HuH-7 (cell line): ENCODE measurements around the gene SLC44A2.

Experiments
- DNase-seq: peaks from one replicate; pipeline ENCODE4 v3.0.0; 2011; ENCODE audit warnings: low spot score

Gene SLC44A2

DNA sequence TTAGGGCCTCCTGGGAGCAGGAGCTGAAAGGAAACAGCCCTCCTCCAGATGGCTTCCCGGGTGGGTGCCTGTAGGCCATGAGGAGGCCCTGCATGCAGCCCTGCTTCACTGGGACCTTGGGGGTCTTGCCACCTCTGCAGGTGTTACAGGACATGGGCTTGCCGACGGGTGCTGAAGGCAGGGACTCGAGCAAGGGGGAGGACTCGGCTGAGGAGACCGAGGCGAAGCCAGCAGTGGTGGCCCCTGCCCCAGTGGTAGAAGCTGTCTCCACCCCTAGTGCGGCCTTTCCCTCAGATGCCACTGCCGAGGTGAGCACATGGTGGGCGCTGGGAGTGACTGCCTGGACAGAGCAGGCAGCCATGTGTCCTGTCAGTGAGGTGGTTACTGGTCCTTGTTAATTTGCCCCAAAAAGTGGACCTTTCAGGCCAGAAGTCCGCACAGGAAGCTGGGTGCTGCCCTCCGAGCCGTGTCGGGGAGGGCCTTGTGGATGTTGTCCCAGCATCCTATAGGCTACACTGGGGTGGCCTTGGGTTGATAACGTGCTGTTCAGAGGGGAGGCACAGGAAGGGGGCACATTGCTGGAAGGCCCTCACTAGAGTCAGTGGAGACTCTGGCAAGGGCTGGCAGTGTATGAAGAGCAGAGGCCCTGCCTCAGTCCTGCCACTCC lies 57.2 kb downstream of the SLC44A2 start:
- DNase-seq: no peak

DNA sequence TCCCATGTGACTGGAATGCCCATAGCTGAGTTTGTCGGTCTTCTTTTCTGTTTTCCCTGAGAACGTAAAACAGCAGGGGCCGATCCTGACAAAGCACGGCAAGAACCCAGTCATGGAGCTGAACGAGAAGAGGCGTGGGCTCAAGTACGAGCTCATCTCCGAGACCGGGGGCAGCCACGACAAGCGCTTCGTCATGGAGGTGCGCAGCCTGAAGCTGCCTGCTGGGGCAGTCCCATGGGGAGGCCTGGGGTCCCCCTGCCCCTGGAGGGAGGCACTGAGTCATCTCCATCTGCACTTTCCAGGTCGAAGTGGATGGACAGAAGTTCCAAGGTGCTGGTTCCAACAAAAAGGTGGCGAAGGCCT lies 57.7 kb downstream of the SLC44A2 start:
- no peak for DNase-seq

- no peak for DNase-seq
These were observed 58.2 kb downstream of the SLC44A2 start for GRCh38 chr19:10683582-10683981.

GRCh38 chr19:10685210-10685609 lies 59.9 kb downstream of the SLC44A2 start:
- no peak for DNase-seq

DNA sequence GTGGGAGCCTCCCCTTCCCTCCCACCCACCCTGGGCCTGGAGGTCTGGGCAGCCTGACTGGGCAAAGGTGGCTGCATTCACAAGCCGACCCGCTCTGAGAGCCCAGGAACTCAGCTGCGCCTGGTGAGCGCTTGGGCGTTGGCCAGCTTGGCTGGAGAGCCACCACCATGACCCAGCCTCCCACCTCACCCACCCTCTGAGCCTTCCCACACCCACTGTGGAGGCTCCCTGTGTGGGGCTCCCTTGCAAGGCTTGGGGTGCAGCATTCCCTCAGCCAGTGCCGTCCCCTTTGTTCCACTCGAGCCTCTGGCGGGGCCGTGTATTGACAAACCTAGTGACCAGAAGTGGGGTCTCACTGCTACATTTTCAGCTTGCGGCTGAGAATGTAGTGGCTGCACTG lies 60.8 kb downstream of the SLC44A2 start:
- DNase-seq: no peak

- no peak for DNase-seq
These were observed 61.5 kb downstream of the SLC44A2 start for GRCh38 chr19:10686661-10687517.

GRCh38 chr19:10687518-10688288 lies 62.4 kb downstream of the SLC44A2 start:
- DNase-seq: no peak

- DNase-seq: no peak
These were observed 63.4 kb downstream of the SLC44A2 start for GRCh38 chr19:10688545-10689280.

- no peak for DNase-seq
These were observed 65.0 kb downstream of the SLC44A2 start for GRCh38 chr19:10690341-10690781.

GRCh38 chr19:10691178-10691881 lies 66.0 kb downstream of the SLC44A2 start:
- DNase-seq: no peak

DNA sequence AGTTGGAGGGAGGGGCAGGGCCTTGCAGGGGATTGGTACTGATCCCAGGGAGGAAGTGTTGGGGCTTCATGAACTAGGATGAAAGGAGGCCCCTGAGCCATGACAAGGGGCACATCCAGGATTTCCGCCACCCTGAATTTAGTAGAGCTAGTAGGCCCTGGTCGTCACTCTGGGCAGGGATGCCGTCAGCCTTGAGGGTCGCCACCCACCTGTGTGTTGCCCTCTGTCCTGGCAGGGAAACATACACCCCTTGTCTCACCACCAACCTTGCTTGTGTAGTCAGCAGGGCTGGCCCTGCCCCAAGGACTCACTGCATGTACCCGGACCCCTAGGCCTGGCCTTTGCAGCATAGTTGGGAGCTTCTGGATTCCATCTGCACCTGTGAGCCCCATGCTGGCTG lies 66.5 kb downstream of the SLC44A2 start:
- no peak for DNase-seq

DNA sequence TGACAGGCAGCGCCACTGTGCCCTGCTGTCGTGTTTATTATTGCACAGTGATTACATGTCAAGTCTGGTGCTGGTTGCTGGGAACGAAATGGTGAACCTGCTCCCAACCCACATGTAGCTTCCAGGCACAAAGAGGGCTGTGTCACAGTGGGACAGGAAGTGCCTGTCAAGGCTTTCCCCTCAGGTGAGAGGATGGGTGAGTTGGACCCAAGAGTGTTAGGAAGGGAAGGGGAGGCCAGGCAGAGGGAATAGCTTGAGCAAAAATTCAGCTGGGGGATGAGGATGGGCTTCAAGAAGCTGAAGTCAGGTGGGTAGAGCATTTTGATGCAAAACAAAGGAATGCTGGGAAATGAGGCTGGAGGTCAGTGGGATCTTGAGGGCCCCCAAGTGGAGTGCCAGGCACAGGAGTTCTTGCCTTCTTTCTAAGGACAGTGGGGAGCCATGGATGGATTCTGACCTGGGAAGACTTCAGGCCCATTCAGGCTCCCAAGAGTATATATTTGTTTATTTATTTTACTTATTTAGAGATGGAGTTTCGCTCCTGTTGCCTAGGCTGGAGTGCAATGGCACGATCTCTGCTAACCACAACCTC lies 67.4 kb downstream of the SLC44A2 start:
- no peak for DNase-seq
